Naive thymus-derived CD8-positive, alpha-beta T cell (primary cell): ENCODE data around the gene C1QTNF8. TPM values are rescaled to one million over a fixed set of nuclear protein-coding genes. Genes with fewer than 3 reads are reported as not detected.
A peak's percentile ranks its signal among the peaks of the same experiment; 100 is the strongest.

Experiments used
- ATAC-seq, 2 donors: fragments of 150-1000 bp; cut with Tn5 transposase in 1 of 2; sonication (Bioruptor Pico), chemical (Tn5 transposase) in 1 of 2; 1 replicate in 1 of 2; 2 replicates in 1 of 2; pipeline ENCODE4 v1.10.0; 2021; ENCODE audit warnings: mild to moderate bottlenecking in 2 of 2, moderate library complexity in 2 of 2
- POLR2A ChIA-PET: fragments of 350-600 bp; sonication (Branson Sonifier 250); formaldehyde crosslinking; loops from one replicate; lab custom pipeline; 2021; ENCODE audit warnings: antibody characterized with exemption; lab: Charles Lee
- DNase-seq, 10 donors: peaks; one replicate each; pipeline versions ENCODE4 v3.0.0 to v3.0.0-alpha.2; 2020 to 2022
- H3K27ac Mint-ChIP-seq, 10 donors: one replicate each; pipeline ENCODE4 v1.8.0; 2020 to 2022; ENCODE audit warnings: mild to moderate bottlenecking in 10 of 10, mixed read lengths in 10 of 10, moderate library complexity in 4 of 10, inconsistent platforms in 1 of 10
- H3K27me3 Mint-ChIP-seq, 5 donors: one replicate each; pipeline ENCODE4 v1.8.0; 2021 to 2022; ENCODE audit warnings: mixed read lengths in 5 of 5
- H3K36me3 Mint-ChIP-seq, 3 donors: one replicate each; pipeline ENCODE4 v1.8.0; 2020 to 2022; ENCODE audit warnings: mixed read lengths in 3 of 3, mild to moderate bottlenecking in 2 of 3, inconsistent platforms in 1 of 3
- H3K4me1 Mint-ChIP-seq, 4 donors: one replicate each; pipeline ENCODE4 v1.8.0; 2021 to 2022; ENCODE audit warnings: mixed read lengths in 4 of 4
- H3K4me3 Mint-ChIP-seq, 10 donors: one replicate each; pipeline ENCODE4 v1.8.0; 2020 to 2022; ENCODE audit warnings: mild to moderate bottlenecking in 10 of 10, mixed read lengths in 10 of 10, moderate library complexity in 6 of 10, inconsistent platforms in 1 of 10
- H3K9me3 Mint-ChIP-seq, 9 donors: one replicate each; pipeline ENCODE4 v1.8.0; 2020 to 2022; ENCODE audit warnings: mixed read lengths in 9 of 9, mild to moderate bottlenecking in 3 of 9, inconsistent platforms in 1 of 9, moderate library complexity in 1 of 9
- polyA plus RNA-seq, 3 donors: library from polyadenylated mRNA; unstranded; fragments of 300-500 nt; fragmentation: Illumina TruSeq; gene quantifications; one replicate each; pipeline ENCODE4 v1.2.3, GENCODE V29; 2021
- total RNA-seq, 8 experiments: library from RNA in 2 of 8; stranded (reverse) in 2 of 8; gene quantifications; one replicate each; pipeline ENCODE4 v1.2.3 and lab custom pipeline; 2021 to 2026

C1QTNF8 gene
- total and polyA plus RNA-seq, 5 experiments from 2014 or later = not detected

GRCh38 chr16:1113489-1113888, 17.4 kb upstream of the C1QTNF8 start:
- Mint-ChIP-seq H3K4me3 (no peak overlapping the region), H3K36me3 (no peaks in the 10 kb centered on the region), H3K27me3 (peaks cover 0 to 18% (median 3%) of the 10 kb centered on the region in 5 donors), H3K4me1 (no peaks in the 10 kb centered on the region), H3K27ac (no peak overlapping the region), H3K9me3 (no peaks in the 10 kb centered on the region)
- POLR2A ChIA-PET = no interaction called here
- DNase-seq = no peak
- no peak for ATAC-seq

- Mint-ChIP-seq H3K27ac (peak overlapping the region in 1 of 10 donors; percentile 44), H3K4me1 (no peaks in the 10 kb centered on the region), H3K27me3 (peaks cover 0 to 22% (median 3%) of the 10 kb centered on the region in 5 donors), H3K4me3 (no peak overlapping the region), H3K9me3 (no peaks in the 10 kb centered on the region), H3K36me3 (no peaks in the 10 kb centered on the region)
- POLR2A ChIA-PET = no interaction called here
- ATAC-seq (no peak), DNase-seq (no peak)
Observed at GRCh38 chr16:1112506-1113184, 16.6 kb upstream of the C1QTNF8 start.

- DNase-seq (no peak), ATAC-seq (no peak)
- Mint-ChIP-seq H3K4me1 (no peaks in the 10 kb centered on the region), H3K9me3 (no peaks in the 10 kb centered on the region), H3K36me3 (no peaks in the 10 kb centered on the region), H3K4me3 (no peak overlapping the region), H3K27ac (peak overlapping the region in 1 of 10 donors; percentile 16), H3K27me3 (peaks cover 0 to 25% (median 7%) of the 10 kb centered on the region in 5 donors)
- POLR2A ChIA-PET = no interaction called here
Observed at GRCh38 chr16:1109648-1110047, 13.6 kb upstream of the C1QTNF8 start.

- DNase-seq (no peak), ATAC-seq (no peak)
- H3K27me3 Mint-ChIP-seq = peaks cover 0 to 31% (median 12%) of the 10 kb centered on the region in 5 donors
- POLR2A ChIA-PET = interaction anchor here (0.6 kb wide), 1 partner anchor 1425 kb away, joined by 3 read pairs; no protein-coding TSS in a partner anchor
- H3K9me3 Mint-ChIP-seq = no peaks in the 10 kb centered on the region
- H3K27ac Mint-ChIP-seq = no peak overlapping the region
- no peak overlapping the region for H3K4me3 Mint-ChIP-seq
- H3K36me3 Mint-ChIP-seq = no peaks in the 10 kb centered on the region
- no peaks in the 10 kb centered on the region for H3K4me1 Mint-ChIP-seq
Observed at GRCh38 chr16:1108299-1109252, 12.5 kb upstream of the C1QTNF8 start.

- POLR2A ChIA-PET = no interaction called here
- Mint-ChIP-seq H3K36me3 (no peaks in the 10 kb centered on the region), H3K9me3 (no peaks in the 10 kb centered on the region), H3K27ac (no peak overlapping the region), H3K4me3 (no peak overlapping the region), H3K4me1 (no peaks in the 10 kb centered on the region), H3K27me3 (peaks cover 0 to 31% (median 12%) of the 10 kb centered on the region in 5 donors)
- ATAC-seq (no peak), DNase-seq (no peak)
Observed at GRCh38 chr16:1107731-1108130, 11.7 kb upstream of the C1QTNF8 start.

- POLR2A ChIA-PET = no interaction called here
- no peak overlapping the region for H3K27ac Mint-ChIP-seq
- DNase-seq = no peak
- H3K9me3 Mint-ChIP-seq = no peaks in the 10 kb centered on the region
- H3K4me3 Mint-ChIP-seq = no peak overlapping the region
- H3K4me1 Mint-ChIP-seq = no peaks in the 10 kb centered on the region
- H3K36me3 Mint-ChIP-seq = no peaks in the 10 kb centered on the region
- H3K27me3 Mint-ChIP-seq = peaks cover 0 to 31% (median 12%) of the 10 kb centered on the region in 5 donors
- ATAC-seq = no peak
Observed at GRCh38 chr16:1107141-1107540, 11.1 kb upstream of the C1QTNF8 start.

GRCh38 chr16:1106659-1107058, 10.6 kb upstream of the C1QTNF8 start:
- no peak for ATAC-seq

GRCh38 chr16:1105888-1106620, 10.0 kb upstream of the C1QTNF8 start:
- Mint-ChIP-seq H3K27ac (peak overlapping the region in 1 of 10 donors; percentile 80), H3K36me3 (no peaks in the 10 kb centered on the region), H3K27me3 (peaks cover 0 to 28% (median 12%) of the 10 kb centered on the region in 5 donors), H3K9me3 (no peaks in the 10 kb centered on the region), H3K4me3 (no peak overlapping the region), H3K4me1 (no peaks in the 10 kb centered on the region)
- POLR2A ChIA-PET = no interaction called here
- ATAC-seq (peak; percentile 63 to 70), DNase-seq (peak in 9 of 10 donors; percentile 17 to 47 (median 42))

More at GRCh38 chr16:1106659-1107058, 10.6 kb upstream of the C1QTNF8 start:
- Mint-ChIP-seq H3K4me1 (no peaks in the 10 kb centered on the region), H3K27me3 (peaks cover 0 to 30% (median 12%) of the 10 kb centered on the region in 5 donors), H3K9me3 (no peaks in the 10 kb centered on the region), H3K36me3 (no peaks in the 10 kb centered on the region), H3K27ac (no peak overlapping the region), H3K4me3 (no peak overlapping the region)
- DNase-seq = no peak
- POLR2A ChIA-PET = no interaction called here

GRCh38 chr16:1103636-1103980, 7.6 kb upstream of the C1QTNF8 start:
- H3K27ac Mint-ChIP-seq = no peak overlapping the region
- H3K4me1 Mint-ChIP-seq = no peaks in the 10 kb centered on the region
- H3K36me3 Mint-ChIP-seq = no peaks in the 10 kb centered on the region
- H3K4me3 Mint-ChIP-seq = no peak overlapping the region
- peaks cover 0 to 30% (median 8%) of the 10 kb centered on the region in 5 donors for H3K27me3 Mint-ChIP-seq
- no peaks in the 10 kb centered on the region for H3K9me3 Mint-ChIP-seq
- ATAC-seq (no peak), DNase-seq (no peak)
- POLR2A ChIA-PET = interaction anchor here (0.8 kb wide), 1 partner anchor 292 kb away, joined by 5 read pairs; no protein-coding TSS in a partner anchor

- H3K27ac Mint-ChIP-seq = no peak overlapping the region
- no peaks in the 10 kb centered on the region for H3K9me3 Mint-ChIP-seq
- POLR2A ChIA-PET = interaction anchor here (0.8 kb wide), 1 partner anchor 291 kb away, joined by 5 read pairs; no protein-coding TSS in a partner anchor
- DNase-seq (peak; percentile 55 to 77 (median 67)), ATAC-seq (peak; percentile 82 to 93)
- no peaks in the 10 kb centered on the region for H3K4me1 Mint-ChIP-seq
- no peak overlapping the region for H3K4me3 Mint-ChIP-seq
- H3K36me3 Mint-ChIP-seq = no peaks in the 10 kb centered on the region
- peaks cover 0 to 25% (median 8%) of the 10 kb centered on the region in 5 donors for H3K27me3 Mint-ChIP-seq
Observed at GRCh38 chr16:1102921-1103635, 7.0 kb upstream of the C1QTNF8 start.

GRCh38 chr16:1102333-1102700, 6.3 kb upstream of the C1QTNF8 start:
- POLR2A ChIA-PET = no interaction called here
- no peaks in the 10 kb centered on the region for H3K4me1 Mint-ChIP-seq
- H3K36me3 Mint-ChIP-seq = no peaks in the 10 kb centered on the region
- ATAC-seq (no peak), DNase-seq (no peak)
- no peaks in the 10 kb centered on the region for H3K9me3 Mint-ChIP-seq
- no peak overlapping the region for H3K4me3 Mint-ChIP-seq
- H3K27ac Mint-ChIP-seq = no peak overlapping the region
- H3K27me3 Mint-ChIP-seq = peaks cover 0 to 25% (median 8%) of the 10 kb centered on the region in 5 donors
